MM.1S (cell line): ENCODE results near the gene CDC45.

Experiments used
- CTCF ChIP-seq: fragments of 300-600 bp; sonication (generic); IDR thresholded peaks from 2 replicates; pipeline ENCODE4 v1.5.1; 2016; ENCODE audit warnings: antibody characterized with exemption, low read length, mixed read lengths
- EZH2 ChIP-seq: fragments of 300-600 bp; sonication (generic); optimal IDR thresholded peaks from 2 replicates; pipeline ENCODE3; 2017; ENCODE audit warnings: low read depth, mild to moderate bottlenecking, antibody characterized with exemption, low read length, mixed read lengths

- TF ChIP-seq CTCF: no peak
- TF ChIP-seq EZH2: no peak
Measured at GRCh38 chr22:19517171-19517500, 37.4 kb downstream of the CDC45 start.
